RPMI8226 (cell line): Measurements from ENCODE around the gene CACNA1A.
"Not testable (repeated sequence)": the region's sequence is repeated elsewhere in the genome, so short reads cannot be mapped to it uniquely, and the experiment has no call there.

Experiments used
- DNase-seq: peaks from one replicate; pipeline ENCODE4 v3.0.0-alpha.2; 2015

CACNA1A gene

DNA sequence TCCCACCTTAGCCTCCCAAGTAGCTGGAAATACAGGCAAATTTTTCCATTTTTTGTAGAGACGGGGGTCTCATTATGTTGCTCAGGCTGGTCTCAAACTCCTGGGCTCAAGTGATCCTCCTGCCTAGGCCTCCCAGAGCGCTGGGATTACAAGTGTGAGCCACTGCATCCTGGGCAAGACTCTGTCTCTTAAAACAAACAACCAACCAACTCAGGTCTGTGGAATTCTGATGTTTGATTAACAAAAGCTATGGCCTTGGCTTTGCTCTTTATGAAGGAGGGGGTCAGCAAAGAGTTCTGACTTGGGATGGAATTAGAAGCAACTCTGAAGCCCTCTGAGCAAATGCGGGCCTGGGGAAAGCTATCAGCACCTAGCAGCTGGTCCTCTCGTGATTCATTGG is 238.4 kb downstream of the CACNA1A start:
- DNase-seq = no peak

GRCh38 chr19:13267131-13267530 is 239.1 kb downstream of the CACNA1A start:
- no peak for DNase-seq

DNA sequence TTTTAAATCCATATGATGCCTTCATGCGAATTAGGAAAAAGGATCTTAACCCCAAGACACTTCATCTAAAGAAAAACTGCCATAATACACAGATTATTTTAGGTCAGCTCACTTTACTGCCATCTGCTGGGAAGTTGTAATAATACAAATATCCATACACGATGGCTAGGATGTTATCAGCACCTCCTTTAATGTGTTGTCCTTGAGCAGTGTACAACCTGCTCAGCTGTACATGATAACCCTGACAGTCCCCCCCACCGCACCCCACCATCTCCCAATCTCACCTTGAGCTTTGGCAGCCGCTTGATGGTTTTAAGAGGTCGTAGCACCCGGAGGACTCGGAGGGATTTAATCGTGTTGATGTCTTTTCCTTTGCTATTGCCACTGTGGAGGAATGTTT is 243.8 kb downstream of the CACNA1A start:
- peak; percentile 61 for DNase-seq

GRCh38 chr19:13260883-13261653 is 245.2 kb downstream of the CACNA1A start:
- DNase-seq = peak; percentile 17

GRCh38 chr19:13256918-13257317 is 249.4 kb downstream of the CACNA1A start:
- DNase-seq = no peak

DNA sequence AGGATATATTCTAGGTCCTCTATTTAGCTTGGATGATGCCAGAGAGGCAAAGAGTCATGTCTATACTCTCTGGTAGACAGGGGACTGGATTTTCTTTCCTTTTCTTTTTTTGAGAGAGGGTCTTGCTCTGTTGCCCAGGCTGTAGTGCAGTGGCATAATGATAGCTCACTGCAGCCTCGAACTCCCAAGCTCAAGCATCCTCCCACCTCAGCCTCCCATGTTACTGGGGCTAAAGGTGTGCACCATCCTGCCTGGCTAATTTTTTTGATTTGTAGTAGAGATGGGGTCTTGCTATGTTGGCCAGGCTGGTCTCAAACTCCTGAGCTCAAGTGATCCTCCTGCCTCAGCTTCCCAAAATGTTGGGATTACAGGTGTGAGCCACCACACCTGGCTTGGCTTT is 249.9 kb downstream of the CACNA1A start:
- not testable (repeated sequence) for DNase-seq

- DNase-seq = no peak
Observed at GRCh38 chr19:13255719-13256059, 250.6 kb downstream of the CACNA1A start.

DNA sequence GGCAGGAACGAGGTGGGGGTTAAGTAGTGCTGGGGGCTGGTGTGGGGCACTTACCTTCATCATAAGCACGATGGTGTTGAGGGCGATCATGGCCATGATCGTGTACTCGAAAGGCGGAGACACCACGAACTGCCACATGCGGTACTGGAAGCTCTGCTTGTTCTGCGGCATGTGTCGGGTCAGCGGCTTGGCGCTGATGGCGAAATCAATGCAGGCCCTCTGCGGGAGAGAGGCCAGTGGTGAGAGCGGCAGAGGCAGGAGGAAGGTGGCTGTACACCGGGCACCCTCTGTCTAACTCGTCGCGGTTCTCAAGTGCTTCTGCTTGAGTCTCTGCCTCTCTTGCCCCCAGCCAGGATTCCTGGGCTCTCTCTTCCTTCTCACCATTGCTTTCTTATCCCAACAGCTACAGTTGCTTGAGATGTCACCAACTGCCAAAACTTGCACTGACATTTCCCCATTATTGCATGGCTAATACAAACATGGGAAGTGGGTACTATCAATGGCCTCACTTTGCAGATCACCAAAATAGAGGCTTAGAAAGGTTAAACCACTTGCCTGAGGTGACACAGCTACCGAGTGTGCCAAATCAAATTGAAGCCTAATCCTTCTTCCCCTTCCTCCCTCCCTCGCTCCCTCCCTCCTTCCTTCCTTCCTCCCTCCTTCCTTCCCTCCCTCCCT is 251.1 kb downstream of the CACNA1A start:
- no peak for DNase-seq

DNA sequence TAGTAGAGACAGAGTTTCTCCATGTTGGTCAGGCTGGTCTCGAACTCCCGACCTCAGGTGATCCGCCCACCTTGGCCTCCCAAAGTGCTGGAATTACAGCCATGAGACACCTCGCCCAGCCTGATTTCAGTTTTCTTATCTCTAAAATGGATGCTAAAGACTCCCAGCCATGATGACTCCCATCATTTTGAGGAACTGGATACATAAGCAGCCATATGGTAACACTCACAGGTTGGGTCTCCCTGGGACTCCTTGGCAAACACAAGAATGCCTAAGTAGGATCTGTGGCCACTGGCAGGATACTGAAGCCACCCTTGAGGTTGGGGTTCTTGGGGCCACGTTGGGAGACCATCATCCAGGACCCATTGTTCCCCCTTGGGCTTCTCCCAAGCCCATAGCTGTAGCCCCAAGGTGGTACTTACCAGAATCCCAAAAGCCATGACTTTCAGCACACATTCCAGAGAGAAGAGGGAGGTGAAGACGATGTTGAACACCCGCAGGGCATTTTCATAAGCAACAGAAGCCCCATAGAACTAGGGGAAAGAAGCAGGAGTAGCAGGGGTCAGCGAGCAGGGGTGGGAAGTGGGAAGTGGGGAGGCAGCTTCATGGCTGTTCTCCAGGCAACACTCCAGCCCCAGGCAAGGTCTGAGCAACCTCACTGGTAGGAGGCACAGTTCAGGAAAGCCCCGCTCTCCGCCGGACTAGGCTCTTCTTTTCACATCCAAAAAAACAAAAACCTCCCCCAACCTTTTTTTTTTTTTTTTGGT is 253.5 kb downstream of the CACNA1A start:
- DNase-seq = no peak

GRCh38 chr19:13244920-13245319 is 261.4 kb downstream of the CACNA1A start:
- no peak for DNase-seq

DNA sequence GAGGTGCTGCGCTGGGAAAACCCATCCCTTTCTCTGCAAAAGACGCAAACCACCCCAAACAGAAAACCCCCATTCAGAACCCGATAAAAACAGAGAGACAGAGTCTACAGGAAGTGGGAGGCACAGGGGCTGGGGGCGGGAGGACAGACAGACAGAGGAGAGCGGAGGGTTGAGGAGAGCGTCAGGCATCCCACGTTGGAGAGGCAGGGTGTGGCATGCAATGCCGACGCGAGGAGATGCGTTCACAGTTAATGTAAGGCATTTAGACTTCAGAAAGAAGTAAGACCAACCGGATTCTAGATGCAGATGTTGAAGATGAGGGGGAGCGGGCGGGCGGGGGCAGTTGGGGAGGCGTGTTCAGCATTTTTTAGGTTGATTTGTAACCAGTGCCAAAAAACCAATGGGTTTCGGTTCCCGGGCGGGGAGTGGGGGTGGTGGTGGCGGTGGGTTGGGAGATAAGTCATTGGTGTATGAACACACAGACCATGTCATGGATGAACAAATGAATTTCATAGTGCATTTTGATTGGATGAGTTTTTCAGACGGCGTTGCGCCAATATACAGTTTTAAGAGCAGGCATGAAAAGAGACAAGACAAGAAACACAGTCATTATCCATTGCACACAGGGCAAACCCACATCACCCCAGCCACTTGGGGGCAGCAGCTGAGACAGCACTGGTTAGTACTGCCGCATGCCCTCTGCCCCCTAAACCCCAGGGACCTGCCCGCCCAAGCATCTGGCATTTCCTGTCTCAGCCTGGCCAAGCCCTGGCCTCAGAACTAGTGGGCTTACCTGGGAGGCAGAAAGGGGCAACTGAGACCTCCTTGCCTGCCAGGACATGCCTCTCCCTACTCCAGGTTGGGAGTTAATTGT is 264.8 kb downstream of the CACNA1A start:
- peak; percentile 82 for DNase-seq

- no peak for DNase-seq
Observed at GRCh38 chr19:13240312-13241022, 265.8 kb downstream of the CACNA1A start.

GRCh38 chr19:13238891-13239534 is 267.3 kb downstream of the CACNA1A start:
- DNase-seq = no peak

DNA sequence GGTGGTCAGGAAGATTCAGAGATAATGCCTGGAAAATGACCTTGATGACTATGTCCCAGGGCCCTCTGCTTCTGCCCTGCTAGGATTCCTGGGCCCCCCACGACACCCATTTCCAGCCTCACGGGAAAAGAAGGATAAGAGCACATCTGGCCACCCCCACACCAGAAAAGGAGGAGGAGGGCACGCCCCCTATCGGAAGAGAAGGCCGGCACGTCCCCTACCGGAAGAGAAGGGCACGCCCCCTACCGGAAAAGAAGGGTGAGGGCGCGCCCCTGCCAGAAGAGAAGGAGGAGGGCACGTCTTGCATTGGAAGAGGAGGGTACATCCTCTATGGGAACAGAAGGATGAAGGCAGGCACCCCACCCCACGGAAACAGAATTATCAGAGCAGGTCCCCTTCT is 271.8 kb downstream of the CACNA1A start:
- peak; percentile 71 for DNase-seq

DNA sequence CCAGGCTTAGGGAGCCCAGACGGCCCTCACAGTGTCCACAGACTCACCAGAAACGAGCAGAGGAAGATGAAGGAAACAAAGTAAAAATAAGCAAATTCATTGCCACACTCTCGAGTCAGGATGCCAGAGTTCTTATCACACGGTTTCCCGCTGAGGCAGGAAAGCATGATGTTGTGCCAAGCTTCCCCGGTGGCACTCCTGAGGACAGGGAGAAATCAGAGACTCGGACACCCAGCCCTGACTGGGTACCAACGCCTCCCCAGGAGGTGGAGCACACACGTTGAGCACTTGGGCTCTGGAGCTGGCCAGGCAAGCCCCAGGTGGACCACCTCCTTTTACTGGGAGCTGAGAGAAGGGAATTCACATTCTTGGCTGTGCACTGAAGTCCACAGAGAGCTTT is 274.6 kb downstream of the CACNA1A start:
- no peak for DNase-seq

DNA sequence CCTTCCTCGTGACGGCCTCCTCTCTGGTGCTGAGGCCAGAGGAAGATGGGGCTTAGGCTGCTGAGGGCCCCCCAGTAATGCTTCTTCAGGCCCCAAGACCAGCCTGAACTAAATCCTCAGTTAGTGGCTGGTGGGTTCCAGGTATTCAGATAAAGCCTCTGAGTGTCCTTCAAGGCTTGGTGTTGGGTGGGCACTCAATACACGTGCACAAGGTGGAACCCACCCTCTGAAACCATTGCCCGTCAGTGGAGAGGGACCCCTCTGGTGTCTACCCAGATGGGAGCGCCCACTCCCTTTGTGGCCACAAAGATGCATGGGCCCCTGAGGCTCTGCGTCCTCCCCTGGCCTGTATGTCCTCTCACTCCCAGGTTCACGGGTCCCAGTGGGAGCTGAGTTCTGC is 277.0 kb downstream of the CACNA1A start:
- no peak for DNase-seq

- peak; percentile 49 for DNase-seq
Observed at GRCh38 chr19:13228561-13228960, 277.7 kb downstream of the CACNA1A start.

DNA sequence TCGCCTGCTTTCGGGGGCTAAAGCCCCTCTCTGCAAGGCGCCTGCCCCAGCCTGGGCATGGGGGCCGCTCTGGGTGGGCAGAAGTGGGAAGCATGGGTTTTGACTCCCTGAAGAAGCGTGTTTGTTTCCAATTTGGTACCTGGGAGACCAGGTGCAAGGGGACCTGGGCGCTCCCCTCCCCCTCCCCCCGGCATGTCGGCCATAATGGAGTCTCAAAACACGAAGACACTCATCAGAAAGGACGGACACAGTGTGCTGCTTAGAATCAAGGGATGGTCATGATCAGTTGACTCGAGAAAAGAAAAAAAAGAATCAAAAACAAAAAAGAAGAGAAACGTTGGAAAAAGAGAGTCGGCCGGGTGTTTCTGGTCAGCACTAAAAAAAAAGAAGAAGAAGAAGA is 279.3 kb downstream of the CACNA1A start:
- no peak for DNase-seq

DNA sequence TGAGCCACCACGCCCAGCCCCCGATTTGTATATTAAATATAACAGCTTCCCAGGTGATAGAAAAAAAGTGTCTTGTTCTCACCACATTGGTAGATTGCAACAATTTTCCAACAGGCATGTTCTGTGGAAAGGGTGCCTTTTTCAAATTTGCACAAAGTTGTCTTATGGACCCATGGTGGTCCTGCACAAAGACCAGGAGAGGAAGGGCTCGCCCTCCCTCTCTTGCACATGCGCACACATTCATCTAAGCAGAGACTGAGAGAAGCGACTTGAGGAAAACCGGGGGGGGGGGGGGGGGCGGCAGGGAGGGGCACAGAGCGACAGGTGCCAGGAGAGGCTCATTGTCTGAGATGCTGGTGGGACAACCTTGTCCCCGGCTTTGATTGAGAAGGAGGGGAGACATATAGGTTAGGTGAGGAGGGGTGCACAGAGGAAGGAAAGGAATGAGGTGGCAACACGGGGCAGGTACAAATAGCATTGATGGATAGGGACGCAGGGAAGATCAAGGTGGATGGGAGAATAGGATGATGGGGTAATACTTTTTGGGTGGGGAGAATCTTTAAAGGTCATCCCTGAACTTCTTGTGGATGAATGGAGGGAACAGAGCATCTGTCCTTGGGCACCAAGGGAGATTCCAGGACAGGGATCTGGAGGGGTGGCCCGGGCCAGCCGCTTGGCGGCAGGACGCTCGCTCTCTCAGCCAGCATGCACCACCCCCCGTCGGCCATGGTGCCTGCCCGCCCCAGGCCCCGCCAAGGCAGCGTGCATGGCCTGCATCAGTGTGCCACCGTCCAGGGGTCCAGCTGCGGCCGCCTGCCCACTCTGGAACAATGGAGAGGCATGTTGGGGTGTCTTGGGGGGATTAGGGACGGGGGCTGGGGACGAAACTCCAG is 280.1 kb downstream of the CACNA1A start:
- DNase-seq = no peak

DNA sequence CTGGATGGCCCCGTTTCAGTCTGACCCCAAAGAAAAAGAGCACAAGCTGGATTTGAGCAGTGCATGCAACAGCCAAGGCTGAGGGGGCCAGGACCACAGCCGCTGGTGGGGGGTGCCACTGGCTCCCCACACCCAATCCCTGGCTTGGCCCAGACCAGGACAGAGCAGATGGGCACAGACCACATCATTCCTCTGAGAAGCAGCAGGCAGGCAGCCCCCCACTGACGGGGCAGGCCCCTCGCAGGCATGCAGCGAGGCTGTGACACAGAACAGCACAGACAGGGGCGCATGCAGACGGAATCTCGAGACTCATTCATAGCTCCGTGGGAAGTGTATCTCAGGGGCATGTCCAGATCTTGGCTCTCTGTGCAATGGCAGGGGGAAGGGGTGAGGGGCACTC is 281.2 kb downstream of the CACNA1A start:
- DNase-seq = no peak

DNA sequence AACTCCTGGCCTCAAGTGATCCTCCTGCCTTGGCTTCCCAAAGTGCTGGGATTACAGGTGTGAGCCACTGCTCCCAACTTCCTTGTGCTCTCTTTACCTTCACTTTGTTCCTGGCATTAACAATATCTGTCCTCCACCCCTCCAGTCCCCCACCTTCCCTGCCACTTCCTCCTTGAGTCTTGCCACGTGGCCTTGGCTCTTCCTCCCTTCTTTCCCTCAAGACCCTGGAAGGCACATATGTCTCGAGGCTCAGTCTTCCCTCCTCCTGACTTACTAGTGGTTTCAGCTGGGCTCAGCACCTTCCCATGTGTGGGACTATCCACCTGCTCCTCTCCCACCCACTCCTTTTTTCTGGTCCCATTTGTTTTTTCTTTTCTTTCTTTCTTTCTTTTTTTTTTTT is 285.4 kb downstream of the CACNA1A start:
- no peak for DNase-seq
